SW480 (cell line): ENCODE results near the gene SHISA2.

Experiments used
- DNase-seq: peaks from one replicate; pipeline ENCODE4 v3.0.0-alpha.2; 2016; ENCODE audit warnings: low spot score

SHISA2 gene

DNA sequence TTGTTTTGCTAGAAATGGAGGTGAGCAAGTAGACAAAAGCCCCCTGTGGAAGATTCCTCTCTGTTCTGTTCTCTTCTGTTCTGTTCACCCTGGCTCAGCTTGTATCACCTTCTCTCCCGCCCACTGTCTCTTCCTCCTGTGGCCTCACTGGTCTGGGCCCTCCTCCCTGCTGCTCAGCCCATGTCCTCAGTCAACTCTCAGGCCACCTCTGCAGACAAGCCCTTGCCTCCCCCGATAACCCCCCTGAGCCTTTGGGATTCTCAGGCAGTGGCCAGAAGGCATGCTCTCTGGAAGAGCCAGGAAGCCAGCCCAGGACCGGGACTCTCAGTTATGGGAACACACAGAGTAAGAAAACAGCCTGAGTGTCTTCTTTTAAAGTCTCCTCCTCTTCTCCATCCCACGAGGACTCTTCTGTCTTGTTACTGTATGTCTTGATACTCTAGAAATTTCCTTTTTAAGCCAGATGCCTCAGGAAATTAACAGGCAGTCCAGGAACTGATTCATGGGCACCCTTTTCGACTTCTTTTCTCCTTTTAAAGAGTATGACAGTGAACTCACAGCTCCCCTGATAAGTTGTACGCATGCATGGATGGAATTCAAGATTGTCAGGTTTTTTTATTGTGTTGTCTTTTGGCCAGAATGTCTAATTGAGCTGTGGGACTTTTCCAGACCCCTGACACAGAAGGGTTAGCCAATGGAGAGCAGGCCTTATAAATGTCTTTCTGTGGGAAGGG, 33.7 kb downstream of the SHISA2 start:
- DNase-seq, result no peak

DNA sequence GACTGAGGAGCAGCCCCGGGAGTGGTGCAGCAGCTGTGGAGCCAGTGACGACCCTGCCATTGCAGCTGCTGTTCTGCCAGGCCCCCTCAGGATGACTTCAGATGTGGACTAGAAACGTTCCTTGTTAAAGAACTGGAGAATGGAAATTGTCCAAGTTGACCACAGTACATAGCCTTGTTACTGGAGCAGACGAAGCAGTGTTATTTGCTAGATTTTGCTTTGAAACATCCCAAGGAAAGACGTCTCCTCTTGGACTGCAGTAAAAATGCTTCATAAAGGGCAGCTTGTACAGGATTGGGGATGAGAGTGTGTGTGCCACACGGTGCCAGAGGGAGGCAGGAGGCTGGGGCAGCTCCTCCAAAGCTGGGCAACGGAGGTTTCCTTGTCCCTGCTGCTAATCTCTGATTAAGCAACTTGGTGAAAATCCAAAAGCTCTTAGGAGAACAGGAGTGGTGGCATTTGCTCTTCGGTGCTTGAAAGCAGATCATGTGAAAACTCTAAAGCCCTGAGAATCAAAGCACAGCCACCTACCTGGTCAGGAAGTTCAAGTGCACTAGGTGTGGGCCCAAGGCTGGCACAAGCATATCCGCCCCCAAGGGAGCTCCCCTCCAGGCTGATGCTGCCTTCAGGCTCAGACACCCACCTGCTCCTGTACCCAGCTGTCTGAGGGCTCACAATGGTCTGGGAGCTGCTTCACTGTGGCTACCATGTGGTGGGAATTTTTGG, 34.5 kb downstream of the SHISA2 start:
- DNase-seq, result no peak

DNA sequence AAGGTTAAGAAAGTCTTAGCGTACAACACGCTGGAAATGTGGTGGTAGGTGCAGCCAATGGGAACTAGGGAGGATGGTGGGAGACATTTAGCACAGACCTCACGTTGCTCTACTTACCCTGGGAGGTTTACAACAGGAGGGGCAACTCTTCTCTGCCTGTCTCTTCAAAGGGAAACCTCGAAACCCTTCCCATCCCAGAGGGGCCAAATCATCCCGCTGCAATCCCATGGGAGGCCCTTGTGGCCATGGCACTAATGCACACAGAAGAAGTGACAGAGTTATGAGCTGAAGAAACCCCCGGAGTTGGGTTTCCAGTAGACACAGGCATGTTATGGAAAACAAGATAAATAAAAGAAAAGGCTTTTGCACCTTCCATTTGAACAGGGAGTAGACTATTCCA, 35.6 kb downstream of the SHISA2 start:
- no peak for DNase-seq

DNA sequence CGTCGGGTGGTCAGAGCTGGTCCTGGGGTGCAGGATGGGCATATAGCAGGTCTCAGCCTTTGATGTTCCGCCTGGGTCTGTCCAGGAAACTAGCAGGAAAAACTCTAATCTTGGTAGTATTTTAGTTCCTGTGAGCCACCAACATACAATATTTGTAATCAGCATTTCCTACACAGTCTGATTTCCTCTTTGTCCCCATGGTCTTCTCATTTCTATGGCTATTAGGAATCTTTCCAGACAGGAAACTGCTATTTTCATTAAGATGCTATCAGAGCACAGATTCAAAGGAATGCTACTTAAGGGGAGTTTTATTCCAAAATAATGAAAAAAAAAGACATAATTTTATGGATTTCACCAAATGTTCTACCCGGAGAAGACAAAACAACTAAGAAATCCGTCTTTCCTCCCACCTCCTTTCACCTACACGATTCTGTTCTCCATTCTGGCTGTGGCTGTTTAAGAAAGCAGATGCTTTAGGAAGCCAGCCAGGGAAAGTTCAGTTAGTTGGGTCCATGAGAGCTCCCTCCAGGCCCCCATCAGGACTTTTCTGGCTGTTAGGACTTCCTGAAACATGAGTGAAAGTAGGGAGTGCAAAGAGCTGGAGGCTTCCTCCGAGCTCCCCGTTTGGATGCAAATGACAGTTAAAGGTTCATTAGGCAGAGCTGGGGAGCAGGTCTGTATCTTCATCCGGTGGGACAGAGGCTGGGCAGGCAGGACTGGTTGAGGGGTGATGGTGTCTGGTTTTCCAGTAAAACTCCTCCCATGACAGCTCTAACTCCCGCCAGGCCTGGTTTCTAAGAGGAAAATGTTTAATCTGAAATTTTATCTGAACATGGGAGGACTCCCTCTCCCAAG, 36.3 kb downstream of the SHISA2 start:
- no peak for DNase-seq

DNA sequence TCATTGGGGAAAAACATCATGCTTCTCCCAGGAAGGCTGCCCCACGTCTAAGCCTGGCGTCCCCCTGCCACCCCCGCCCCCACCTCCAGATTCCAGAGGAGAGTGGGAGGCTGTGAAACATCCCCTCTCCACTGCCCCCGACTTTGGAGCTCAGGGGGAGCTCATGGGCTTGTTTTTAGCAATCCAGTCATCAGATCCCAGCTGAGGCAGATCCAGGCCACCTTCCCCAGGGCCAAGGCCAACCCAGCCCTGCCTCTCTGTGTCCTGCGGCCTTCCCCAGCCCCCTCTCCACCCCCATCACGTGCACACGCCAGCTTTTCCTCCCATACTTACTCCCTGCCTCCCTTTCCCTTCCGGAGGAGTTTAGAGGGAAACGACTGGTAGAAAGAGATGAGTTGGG, 38.8 kb downstream of the SHISA2 start:
- DNase-seq, result no peak

DNA sequence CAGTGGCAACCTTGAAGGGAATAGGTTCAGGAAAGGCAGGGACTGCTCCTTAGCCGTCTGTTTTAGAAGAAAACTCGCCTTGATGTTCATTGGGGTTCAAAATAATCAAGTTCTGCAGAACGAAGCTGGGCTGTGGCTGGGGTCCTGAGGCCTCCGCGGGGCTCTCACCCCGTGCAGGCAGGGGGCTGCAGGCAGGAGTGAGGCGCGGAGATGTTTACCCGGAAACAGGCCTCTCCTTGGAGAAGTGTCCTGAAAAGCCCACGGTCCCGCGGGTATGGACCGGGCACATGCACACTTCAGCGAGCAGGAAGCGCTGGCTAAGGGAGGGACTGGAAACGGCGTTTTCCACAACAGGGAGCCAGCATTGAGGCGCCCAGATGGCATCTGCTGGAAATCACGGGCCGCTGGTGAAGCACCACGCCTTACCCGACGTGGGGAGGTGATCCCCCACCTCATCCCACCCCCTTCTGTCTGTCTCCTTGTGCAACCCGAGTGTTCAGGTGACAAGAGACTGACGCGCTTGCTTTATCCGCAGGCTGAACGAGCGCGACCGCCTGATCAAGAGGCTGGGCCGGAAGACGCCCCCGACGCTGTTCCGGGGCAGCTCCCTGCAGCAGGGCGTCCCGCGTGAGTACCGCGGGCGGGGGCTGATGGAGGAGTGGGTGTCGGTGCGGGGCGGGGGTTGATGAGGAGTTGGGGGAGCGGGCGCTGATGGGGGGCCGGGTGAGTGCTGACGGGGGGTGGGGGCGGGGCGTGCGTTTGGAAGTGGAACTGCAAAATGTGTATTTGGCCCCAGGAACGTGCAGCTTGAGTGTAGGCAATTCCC, 39.6 kb downstream of the SHISA2 start:
- no peak for DNase-seq

DNA sequence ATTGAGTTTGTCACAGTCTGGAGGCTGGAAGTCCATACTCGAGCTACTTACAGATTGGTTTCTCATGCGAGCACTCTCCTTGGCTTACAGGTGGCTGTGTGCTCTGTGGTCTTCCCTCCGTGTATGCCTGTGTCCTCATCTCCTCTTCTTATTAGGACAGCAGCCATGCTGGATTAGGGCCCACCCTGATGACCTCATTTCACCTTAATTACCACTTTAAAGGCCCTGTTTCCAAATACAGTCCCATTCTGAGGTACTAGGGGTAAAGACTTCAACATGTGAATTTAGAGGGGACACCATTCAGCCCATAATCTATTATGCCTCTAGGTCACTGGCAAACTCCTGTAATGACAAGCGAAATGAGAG, 40.6 kb downstream of the SHISA2 start:
- DNase-seq, result no peak

DNA sequence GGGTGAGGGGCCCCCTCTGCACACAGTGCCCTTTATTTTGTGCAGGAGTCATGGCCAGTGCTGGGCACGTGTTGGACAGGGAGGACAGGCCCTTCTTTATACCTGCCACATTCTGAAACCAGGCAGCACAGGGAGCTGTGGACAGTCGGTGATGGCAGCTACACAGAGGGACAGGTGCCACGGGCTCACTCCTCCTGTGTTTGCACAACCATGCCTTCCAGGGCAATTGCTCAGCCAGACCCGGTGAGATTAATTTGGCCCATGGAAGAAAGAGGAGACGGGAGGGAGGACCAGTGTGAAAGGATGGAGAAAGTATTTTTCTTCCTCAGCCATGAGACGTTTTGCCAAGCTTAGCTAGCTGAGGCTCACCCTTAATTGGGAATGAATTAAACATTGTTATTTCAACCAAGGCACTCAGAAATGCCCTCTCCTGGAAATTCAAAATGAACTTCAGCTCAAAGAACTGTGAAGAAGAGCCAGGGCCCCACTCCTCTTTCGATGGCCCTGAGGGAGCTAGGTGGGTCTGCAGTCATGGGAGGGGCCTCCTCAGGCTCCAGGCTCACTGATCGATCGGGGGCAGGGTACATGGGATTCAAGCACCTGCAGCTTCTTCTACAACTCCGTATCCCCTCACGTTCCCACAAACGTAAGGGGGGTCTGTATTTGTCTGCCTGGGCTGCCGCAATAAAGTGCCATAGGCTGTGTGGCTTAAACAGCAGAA, 41.2 kb downstream of the SHISA2 start:
- no peak for DNase-seq

DNA sequence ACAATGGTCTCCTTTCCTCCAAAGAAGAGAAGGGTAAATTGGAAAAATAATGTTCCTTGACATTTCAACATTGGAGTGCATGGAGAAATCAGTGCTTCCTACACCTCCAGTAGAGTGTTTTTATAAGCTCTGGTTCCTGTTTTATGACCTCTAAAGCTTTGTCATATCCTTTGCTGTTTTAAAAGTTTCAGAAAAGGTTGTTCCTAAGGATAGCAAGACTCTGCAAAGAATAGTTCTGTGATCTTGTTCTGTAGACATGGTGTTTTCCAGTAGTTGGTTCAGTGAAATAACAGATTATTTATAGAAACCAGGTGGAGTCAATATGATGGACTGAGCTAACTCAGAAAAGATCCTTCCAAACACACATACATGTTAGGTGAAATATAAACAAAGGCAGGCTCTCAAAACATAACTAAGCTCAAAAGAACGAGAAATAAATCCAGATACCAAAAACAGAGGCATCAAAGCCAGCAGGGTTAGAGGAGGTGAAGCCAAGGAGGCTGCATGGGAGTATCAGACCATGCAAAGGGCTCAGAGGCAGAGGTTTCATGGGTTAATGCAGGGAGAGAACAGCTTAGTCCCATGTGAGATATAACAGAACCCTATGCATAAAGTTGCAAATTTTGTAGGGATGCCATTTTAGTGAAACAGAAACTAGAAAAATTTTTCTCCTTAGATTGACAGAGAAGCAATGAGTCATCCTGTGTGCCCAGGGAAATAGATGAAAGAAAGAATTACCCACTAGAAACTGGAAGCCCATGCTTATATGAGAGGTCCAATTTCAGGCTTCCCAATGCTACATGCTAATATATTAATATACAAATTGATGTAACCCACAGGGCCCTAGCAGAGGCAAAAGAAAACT, 44.3 kb downstream of the SHISA2 start:
- DNase-seq, result peak; percentile 34
